Transverse colon (tissue), 4 donors: ENCODE results near the gene REV3L. TPM values are rescaled to one million over a fixed set of nuclear protein-coding genes. Genes with fewer than 3 reads are reported as not detected.
"Not testable (repeated sequence)": the region's sequence is repeated elsewhere in the genome, so short reads cannot be mapped to it uniquely, and the experiment has no call there.

Experiments
- DNase-seq: peaks from one replicate; pipeline ENCODE4 v3.0.0-alpha.2; 2019
- H3K27ac ChIP-seq, 4 donors: fragments of 200-600 bp; sonication (generic); 2 replicates each; pipeline ENCODE4 v1.5.1; 2016 to 2018; ENCODE audit warnings: inconsistent platforms in 4 of 4
- H3K27me3 ChIP-seq: fragments of 200-600 bp; sonication (generic); 2 replicates; pipeline ENCODE4 v1.5.1; 2017; ENCODE audit warnings: inconsistent platforms
- H3K36me3 ChIP-seq, 4 donors: fragments of 200-600 bp; sonication (generic); 2 replicates each; pipeline ENCODE4 v1.5.1; 2017 to 2019; ENCODE audit warnings: inconsistent platforms in 4 of 4
- H3K4me1 ChIP-seq, 4 donors: fragments of 200-600 bp; sonication (generic); 2 replicates each; pipeline ENCODE4 v1.5.1; 2017 to 2020; ENCODE audit warnings: inconsistent platforms in 4 of 4
- H3K4me3 ChIP-seq, 4 donors: fragments of 200-600 bp; sonication (generic); 1 replicate in 1 of 4; 2 replicates in 3 of 4; pipeline versions ENCODE4 v1.5.1 to v1.6.1; 2017 to 2019; ENCODE audit warnings: inconsistent platforms in 4 of 4
- H3K9me3 ChIP-seq, 2 donors: fragments of 200-600 bp; sonication (generic); 2 replicates each; pipeline ENCODE4 v1.5.1; 2017 to 2019; ENCODE audit warnings: inconsistent platforms in 2 of 2
- EP300 ChIP-seq: sonication (generic); formaldehyde crosslinking; IDR thresholded peaks from one replicate; pipeline ENCODE4 v1.6.1; 2017; ENCODE audit warnings: antibody characterized with exemption, low read depth
- POLR2A ChIP-seq: fragments of 450-650 bp; IDR thresholded peaks from one replicate; pipeline ENCODE4 v1.6.1; 2016; ENCODE audit warnings: antibody characterized with exemption, mild to moderate bottlenecking, moderate library complexity
- POLR2AphosphoS5 ChIP-seq, 3 donors: sonication (generic); formaldehyde crosslinking; IDR thresholded peaks; one replicate each; pipeline ENCODE4 v1.6.1; 2016; ENCODE audit warnings: antibody characterized with exemption in 3 of 3
- WGBS, 2 donors: methylation state at CpG; one replicate each; pipeline ENCODE4 v1.1.5; 2018; ENCODE audit warnings: low coverage in 1 of 2; 5-methylcytosine and 5-hydroxymethylcytosine counted together
- in situ Hi-C, 4 donors: fragments of 200-750 bp; cut with MboI; loops; one replicate each; pipeline versions ENCODE4 v1.15.0 to v1.15.1; 2017; ENCODE audit warnings: low sequenced_read_pairs in 3 of 4, low pct_ligation_motif_present in 1 of 4, low pct_unique_long_range_greater_than_20kb in 1 of 4
- intact Hi-C: fragments of 100-400 bp; cut with DNase I; formaldehyde crosslinking; loops from one replicate; pipeline ENCODE4 v1.15.1; 2023; ENCODE audit warnings: low total_unique reads
- total RNA-seq, 4 donors: library from RNA; depleted of rRNA; stranded (reverse); fragments of >200 nt; gene quantifications; one replicate each; pipeline ENCODE4 v1.1.0, GENCODE V29; 2016
- TF ChIP-seq, protein P1 (sequence below), 5 experiments: fragments of 200-600 bp in 3 of 5; fragments of 450-650 bp in 2 of 5; sonication (generic) in 3 of 5; IDR thresholded peaks; 1 replicate in 2 of 5; 2 replicates in 3 of 5; pipeline ENCODE4 v1.5.1; 2016 to 2017; ENCODE audit warnings: antibody characterized with exemption in 5 of 5, inconsistent platforms in 3 of 5, mild to moderate bottlenecking in 2 of 5, moderate library complexity in 1 of 5

Gene REV3L
- total RNA-seq, 4 donors from 2014 or later, result 24.7 to 256 (median 34.7) TPM

DNA sequence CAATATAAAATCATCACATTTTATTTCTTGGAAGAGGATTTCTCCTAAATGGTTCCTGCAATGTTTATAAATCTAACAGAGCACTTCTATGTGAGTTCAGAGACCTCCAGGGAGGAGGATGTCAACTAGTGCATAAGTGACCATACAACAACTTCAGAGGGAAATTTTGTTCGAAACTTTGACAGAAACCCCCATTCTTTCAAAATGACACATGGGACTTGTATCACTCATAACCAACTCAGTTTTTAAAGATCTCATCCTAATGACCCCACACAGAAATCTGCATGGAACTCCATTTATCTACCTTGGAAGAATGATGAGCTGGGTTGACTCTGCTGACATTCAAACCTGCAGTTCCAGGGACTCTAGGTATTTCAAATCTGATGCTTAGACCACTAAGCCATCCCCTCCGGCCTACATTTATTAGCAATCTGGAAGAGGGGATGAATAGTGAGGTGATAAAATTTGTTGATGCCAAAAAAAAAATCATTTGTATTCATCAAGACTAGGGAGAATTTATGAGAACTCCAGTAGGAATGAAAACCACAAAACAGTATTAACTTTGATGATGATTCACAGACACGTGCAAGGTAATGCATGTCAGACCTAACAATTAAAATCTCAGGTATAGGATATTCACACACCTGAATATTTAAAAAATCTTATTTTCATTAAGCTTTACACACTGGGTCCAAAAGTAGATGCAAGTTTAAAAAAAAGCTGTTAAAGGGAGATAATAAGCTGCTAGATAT, 153.0 kb downstream of the REV3L start:
- H3K4me1 ChIP-seq, result no peaks in the 10 kb centered on the region
- H3K9me3 ChIP-seq, result no peaks in the 10 kb centered on the region
- H3K27me3 ChIP-seq, result no peaks in the 10 kb centered on the region
- peaks cover 0 to 61% (median 22%) of the 10 kb centered on the region in 4 donors for H3K36me3 ChIP-seq
- in situ Hi-C loops (no loop called here), intact Hi-C loops (no loop called here)
- no peak overlapping the region for H3K4me3 ChIP-seq
- no peak for TF ChIP-seq EP300
- no peak for TF ChIP-seq POLR2A
- TF ChIP-seq, protein P1, sequence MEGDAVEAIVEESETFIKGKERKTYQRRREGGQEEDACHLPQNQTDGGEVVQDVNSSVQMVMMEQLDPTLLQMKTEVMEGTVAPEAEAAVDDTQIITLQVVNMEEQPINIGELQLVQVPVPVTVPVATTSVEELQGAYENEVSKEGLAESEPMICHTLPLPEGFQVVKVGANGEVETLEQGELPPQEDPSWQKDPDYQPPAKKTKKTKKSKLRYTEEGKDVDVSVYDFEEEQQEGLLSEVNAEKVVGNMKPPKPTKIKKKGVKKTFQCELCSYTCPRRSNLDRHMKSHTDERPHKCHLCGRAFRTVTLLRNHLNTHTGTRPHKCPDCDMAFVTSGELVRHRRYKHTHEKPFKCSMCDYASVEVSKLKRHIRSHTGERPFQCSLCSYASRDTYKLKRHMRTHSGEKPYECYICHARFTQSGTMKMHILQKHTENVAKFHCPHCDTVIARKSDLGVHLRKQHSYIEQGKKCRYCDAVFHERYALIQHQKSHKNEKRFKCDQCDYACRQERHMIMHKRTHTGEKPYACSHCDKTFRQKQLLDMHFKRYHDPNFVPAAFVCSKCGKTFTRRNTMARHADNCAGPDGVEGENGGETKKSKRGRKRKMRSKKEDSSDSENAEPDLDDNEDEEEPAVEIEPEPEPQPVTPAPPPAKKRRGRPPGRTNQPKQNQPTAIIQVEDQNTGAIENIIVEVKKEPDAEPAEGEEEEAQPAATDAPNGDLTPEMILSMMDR (IDR thresholded peaks at IDR 0.05), result no peak
- no peak for TF ChIP-seq POLR2AphosphoS5 (IDR thresholded peaks at IDR 0.05)
- 85 to 100% methylated on average over 1 to 3 of the region's 3 CpGs for WGBS, 2 donors
- no peak overlapping the region for H3K27ac ChIP-seq
- no peak for DNase-seq

DNA sequence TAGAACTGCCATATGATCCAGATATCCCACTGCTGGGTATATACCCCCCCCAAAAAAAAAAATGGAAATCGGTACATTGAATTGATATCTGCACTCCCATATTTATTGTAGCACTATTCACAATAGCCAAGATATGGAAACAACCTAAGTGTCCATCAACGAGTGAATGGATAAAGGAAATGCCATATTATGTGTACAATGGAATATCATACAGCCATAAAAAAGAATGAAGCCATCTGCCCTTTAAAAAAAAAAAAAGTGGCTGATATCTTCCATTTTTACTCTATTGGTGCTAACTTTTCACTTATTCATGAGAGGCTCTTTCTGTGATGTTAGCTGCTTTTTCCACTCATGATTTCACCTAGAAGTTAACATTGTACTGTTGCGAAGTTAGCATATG, 156.5 kb downstream of the REV3L start:
- H3K9me3 ChIP-seq, result no peaks in the 10 kb centered on the region
- TF ChIP-seq, protein P1 (IDR thresholded peaks at IDR 0.05), result no peak
- no peak for TF ChIP-seq POLR2AphosphoS5 (IDR thresholded peaks at IDR 0.05)
- no peak overlapping the region for H3K27ac ChIP-seq
- no peaks in the 10 kb centered on the region for H3K27me3 ChIP-seq
- no peak overlapping the region for H3K4me3 ChIP-seq
- intact Hi-C loops, result no loop called here
- 96 to 100% methylated on average over 3 of the region's 3 CpGs for WGBS, 2 donors
- in situ Hi-C loops, result no loop called here
- DNase-seq, result no peak
- no peaks in the 10 kb centered on the region for H3K4me1 ChIP-seq
- H3K36me3 ChIP-seq, result peaks cover 0 to 44% (median 17%) of the 10 kb centered on the region in 4 donors

DNA sequence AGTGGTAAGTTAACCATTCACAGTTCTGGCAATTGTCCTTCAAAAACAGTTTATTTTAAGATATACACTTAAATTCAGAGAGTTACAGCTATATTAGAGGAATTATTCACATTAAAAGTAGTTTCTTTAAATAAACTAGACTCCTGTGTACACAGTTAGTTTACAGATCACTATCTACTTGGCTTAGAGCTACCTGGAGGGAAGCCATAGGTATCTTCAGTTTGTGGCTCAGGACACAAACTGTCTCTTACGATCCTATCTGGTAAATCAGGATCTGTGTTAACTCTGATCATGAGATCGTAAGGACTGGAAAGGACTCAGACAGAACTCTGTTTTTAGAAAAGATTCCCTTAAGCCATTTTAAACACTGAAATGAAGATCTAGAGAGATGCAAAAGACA, 160.9 kb downstream of the REV3L start:
- 79 to 92% methylated on average over 2 of the region's 2 CpGs for WGBS, 2 donors
- intact Hi-C loops, result no loop called here
- H3K4me3 ChIP-seq, result no peak overlapping the region
- in situ Hi-C loops, result no loop called here
- no peaks in the 10 kb centered on the region for H3K9me3 ChIP-seq
- no peak overlapping the region for H3K27ac ChIP-seq
- peaks cover 0 to 32% (median 10%) of the 10 kb centered on the region in 4 donors for H3K36me3 ChIP-seq
- no peaks in the 10 kb centered on the region for H3K27me3 ChIP-seq
- TF ChIP-seq, protein P1 (IDR thresholded peaks at IDR 0.05), result no peak
- TF ChIP-seq POLR2AphosphoS5 (IDR thresholded peaks at IDR 0.05) (no peak), EP300 (no peak), POLR2A (no peak)
- no peaks in the 10 kb centered on the region for H3K4me1 ChIP-seq
- DNase-seq, result no peak

DNA sequence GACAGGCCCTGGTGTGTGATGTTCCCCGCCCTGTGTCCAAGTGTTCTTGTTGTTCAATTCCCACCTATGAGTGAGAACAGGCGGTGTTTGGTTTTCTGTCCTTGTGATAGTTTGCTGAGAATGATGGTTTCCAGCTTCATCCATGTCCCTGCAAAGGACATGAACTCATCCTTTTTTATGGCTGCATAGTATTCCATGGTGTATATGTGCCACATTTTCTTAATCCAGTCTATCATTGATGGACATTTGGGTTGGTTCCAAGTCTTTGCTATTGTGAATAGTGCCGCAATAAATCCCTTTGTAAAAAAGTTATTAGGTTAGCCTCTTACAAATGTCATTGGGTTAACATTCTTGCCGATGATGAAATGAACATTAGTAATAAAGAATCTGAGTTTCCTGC, 175.1 kb downstream of the REV3L start:
- H3K4me3 ChIP-seq, H3K4me1 ChIP-seq: not testable (repeated sequence)

More for the DNA sequence above, 175.1 kb downstream of the REV3L start:
- DNase-seq, H3K27ac ChIP-seq, in situ Hi-C loops, intact Hi-C loops, H3K9me3 ChIP-seq, H3K27me3 ChIP-seq: not testable (repeated sequence)
- peaks cover 0 to 52% (median 19%) of the 10 kb centered on the region in 4 donors for H3K36me3 ChIP-seq
- 95 to 100% methylated on average over 2 to 4 of the region's 4 CpGs for WGBS, 2 donors
